GM12892 (cell line): Measurements from ENCODE around the gene HOMER2.

Experiments used
- POLR2A ChIP-seq: IDR thresholded peaks from 2 replicates; pipeline ENCODE4 v1.6.1; 2011; ENCODE audit warnings: low read depth, low read length, control low read depth
- TAF1 ChIP-seq: IDR thresholded peaks from 2 replicates; pipeline ENCODE4 v1.6.1; 2011; ENCODE audit warnings: low read depth, mild to moderate bottlenecking, control low read depth, low read length, borderline replicate concordance

DNA sequence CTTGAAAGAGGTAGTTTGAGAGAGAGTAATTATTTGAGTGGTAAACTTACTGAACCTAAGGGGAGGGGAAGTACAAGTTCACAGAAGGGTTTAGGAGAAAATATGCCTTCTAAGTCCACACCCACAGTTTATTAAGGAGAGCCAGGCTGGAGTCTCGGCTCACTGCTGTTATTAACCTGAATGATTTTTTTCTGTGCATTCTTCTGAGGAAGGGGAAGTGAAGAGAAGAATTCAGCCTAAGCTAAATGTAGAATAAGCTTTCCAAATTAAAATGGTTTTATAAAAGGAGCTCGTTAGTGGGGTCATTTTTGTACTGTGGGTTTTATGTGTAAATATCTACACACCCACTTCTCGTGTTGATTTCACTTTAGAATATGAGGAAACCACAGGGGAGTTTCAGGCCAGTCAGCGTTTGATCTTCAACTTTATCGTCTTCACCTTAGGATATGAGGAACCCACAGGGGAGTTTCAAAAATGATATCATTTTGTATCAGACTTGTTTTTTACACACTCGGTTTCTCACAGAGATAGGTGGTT is 141.6 kb downstream of the HOMER2 start:
- TF ChIP-seq TAF1 (no peak), POLR2A (no peak)
